ENCODE results near the gene RAP1GAP2.
"Not testable (repeated sequence)": the region's sequence is repeated elsewhere in the genome, so short reads cannot be mapped to it uniquely, and the experiment has no call there.

RAP1GAP2 gene

DNA sequence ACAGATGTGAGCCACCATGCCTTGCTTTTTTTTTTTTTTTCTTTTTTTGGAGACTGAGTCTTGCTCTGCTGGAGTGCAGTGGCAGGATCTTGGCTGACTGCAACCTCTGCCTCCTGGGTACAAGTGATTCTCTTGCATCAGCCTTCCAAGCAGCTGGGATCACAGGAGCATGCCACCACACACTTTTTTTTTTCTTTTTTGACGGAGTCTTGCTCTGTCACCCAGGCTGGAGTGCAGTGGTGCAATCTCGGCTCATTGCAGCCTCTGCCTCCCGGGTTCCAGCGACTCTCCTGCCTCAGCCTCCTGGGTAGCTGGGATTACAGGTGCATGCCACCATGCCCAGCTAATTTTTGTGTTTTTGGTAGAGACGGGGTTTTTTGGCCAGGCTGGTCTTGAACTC lies 23.1 kb downstream of the RAP1GAP2 start:
- H3K27me3 ChIP-seq (ENCODE audit: control insufficient read depth in 1 of 2, insufficient read depth in 2 of 2, low read length in 2 of 2); H3K36me3 ChIP-seq (ENCODE audit: insufficient read depth, low read length); H3K9ac ChIP-seq (ENCODE audit: low read length); H3K4me3 ChIP-seq (ENCODE audit: low read depth in 1 of 2, low read length in 2 of 2); H3K9me3 ChIP-seq (ENCODE audit: low read length); H3K27ac ChIP-seq (ENCODE audit: low read depth, low read length); H3K4me1 ChIP-seq (ENCODE audit: insufficient read depth, low read length): not testable (repeated sequence)

DNA sequence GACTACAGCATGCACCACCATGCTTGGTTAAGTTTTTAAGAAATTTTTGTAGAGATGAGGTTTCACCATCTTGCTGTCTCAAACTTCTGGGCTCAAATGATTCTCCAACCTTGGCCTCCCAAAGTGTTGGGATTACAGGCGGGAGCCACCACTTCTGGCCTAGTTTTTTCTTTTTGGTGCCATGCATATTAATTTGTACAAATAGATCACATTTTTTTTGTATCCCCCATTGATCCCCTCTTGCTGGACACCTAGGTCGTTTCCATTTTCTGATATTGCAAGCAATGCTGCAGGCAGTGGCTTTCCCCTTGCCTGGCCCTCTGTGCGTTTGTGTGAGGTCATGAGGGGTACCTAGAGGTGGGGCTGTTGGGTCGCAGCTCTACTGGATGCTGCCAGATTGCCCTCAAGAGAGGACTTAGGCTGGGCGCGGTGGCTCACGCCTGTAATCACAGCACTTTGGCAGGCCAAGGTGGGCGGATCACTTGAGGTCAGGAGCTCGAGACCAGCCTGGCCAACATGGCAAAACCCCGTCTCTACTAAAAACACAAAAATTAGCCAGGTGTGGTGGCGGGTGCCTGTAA lies 23.8 kb downstream of the RAP1GAP2 start:
- H3K27ac ChIP-seq (ENCODE audit: low read depth, low read length) = no peak overlapping the region
- H3K27me3 ChIP-seq (ENCODE audit: control insufficient read depth in 1 of 2, insufficient read depth in 2 of 2, low read length in 2 of 2) = no peaks in the 10 kb centered on the region
- no peak overlapping the region for H3K4me3 ChIP-seq (ENCODE audit: low read depth in 1 of 2, low read length in 2 of 2)
- H3K9ac ChIP-seq (ENCODE audit: low read length) = no peak overlapping the region
- no peaks in the 10 kb centered on the region for H3K36me3 ChIP-seq (ENCODE audit: insufficient read depth, low read length)
- no peaks in the 10 kb centered on the region for H3K9me3 ChIP-seq (ENCODE audit: low read length)
- H3K4me1 ChIP-seq (ENCODE audit: insufficient read depth, low read length) = no peaks in the 10 kb centered on the region

DNA sequence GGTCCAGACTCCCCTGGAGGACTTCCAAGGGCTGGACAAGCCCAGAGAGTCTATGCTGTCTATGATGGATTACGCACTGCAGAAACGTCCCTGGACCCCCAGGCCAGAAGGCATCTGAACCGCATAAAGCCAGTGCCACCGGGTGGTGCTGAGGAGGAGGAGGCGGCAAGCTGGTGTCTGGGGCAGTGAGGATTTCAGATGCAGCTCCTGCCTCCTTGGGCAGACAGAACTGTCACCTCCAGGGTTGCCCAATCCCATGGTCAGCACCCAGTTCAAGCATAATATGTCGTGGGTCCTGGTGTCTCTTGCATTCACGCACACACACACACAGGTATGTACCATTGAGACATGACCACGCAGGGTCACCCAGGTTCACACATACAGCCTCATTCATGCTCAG lies 25.6 kb downstream of the RAP1GAP2 start:
- H3K9ac ChIP-seq (ENCODE audit: low read length) = no peak overlapping the region
- H3K36me3 ChIP-seq (ENCODE audit: insufficient read depth, low read length) = no peaks in the 10 kb centered on the region
- H3K9me3 ChIP-seq (ENCODE audit: low read length) = no peaks in the 10 kb centered on the region
- H3K4me1 ChIP-seq (ENCODE audit: insufficient read depth, low read length) = no peaks in the 10 kb centered on the region
- no peaks in the 10 kb centered on the region for H3K27me3 ChIP-seq (ENCODE audit: control insufficient read depth in 1 of 2, insufficient read depth in 2 of 2, low read length in 2 of 2)
- no peak overlapping the region for H3K4me3 ChIP-seq (ENCODE audit: low read depth in 1 of 2, low read length in 2 of 2)
- no peak overlapping the region for H3K27ac ChIP-seq (ENCODE audit: low read depth, low read length)

DNA sequence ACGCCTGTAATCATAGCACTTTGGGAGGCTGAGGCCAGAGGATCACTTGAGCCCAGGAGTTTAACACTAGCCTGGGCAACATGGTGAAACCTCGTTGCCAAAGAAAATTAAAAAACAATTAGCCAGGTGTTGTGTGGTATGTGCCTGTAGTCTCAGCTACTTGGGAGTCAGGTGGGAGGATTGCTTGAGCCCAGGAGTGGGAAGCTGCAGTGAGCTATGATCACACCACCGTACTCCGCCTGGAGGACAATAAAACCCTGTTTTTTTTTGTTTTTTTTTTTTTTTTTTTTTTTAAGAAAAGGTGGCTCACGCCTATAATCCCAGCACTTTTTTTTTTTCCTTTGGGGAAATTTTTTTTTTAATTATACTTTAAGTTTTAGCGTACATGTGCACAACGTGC lies 26.1 kb downstream of the RAP1GAP2 start:
- no peaks in the 10 kb centered on the region for H3K27me3 ChIP-seq (ENCODE audit: control insufficient read depth in 1 of 2, insufficient read depth in 2 of 2, low read length in 2 of 2)
- no peaks in the 10 kb centered on the region for H3K36me3 ChIP-seq (ENCODE audit: insufficient read depth, low read length)
- no peaks in the 10 kb centered on the region for H3K4me1 ChIP-seq (ENCODE audit: insufficient read depth, low read length)
- H3K9ac ChIP-seq (ENCODE audit: low read length) = no peak overlapping the region
- no peak overlapping the region for H3K4me3 ChIP-seq (ENCODE audit: low read depth in 1 of 2, low read length in 2 of 2)
- no peak overlapping the region for H3K27ac ChIP-seq (ENCODE audit: low read depth, low read length)
- no peaks in the 10 kb centered on the region for H3K9me3 ChIP-seq (ENCODE audit: low read length)

DNA sequence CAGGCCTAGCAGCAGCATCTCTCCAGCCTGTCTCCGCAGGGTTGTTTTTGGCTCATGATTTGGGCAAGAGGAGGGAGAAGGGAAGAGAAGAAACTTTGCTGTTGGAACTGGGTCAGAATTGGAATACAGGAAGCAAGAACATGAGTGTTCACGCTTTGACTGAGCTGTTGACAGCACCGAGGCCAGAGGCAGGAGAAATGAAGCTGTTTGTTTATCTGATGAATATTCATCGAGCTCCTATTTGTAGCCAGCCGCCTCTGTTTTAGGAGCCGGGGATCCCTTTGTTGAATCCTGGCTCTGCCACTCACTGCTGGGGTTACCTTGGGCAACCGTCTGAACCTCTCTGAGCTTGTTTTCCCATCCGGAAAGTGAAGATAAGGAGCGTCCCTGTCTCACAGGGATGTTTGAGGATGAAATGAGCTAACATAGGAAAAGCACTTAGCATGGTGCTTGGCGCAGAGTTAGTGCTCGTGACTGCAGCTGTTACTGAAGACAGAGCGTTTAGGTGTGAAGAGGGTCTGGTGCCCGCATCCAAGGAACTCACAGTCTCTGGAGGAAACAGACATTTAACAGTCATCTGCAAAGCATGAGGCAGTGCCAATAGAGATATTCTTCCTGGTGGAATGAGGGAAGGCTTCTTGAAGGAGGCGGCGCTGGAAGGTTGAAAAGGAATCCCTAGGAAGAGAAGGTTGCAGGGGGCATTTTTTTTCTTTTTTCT lies 29.2 kb downstream of the RAP1GAP2 start:
- H3K4me3 ChIP-seq (ENCODE audit: low read depth in 1 of 2, low read length in 2 of 2) = no peak overlapping the region
- H3K4me1 ChIP-seq (ENCODE audit: insufficient read depth, low read length) = peaks cover 4% of the 10 kb centered on the region
- H3K27ac ChIP-seq (ENCODE audit: low read depth, low read length) = no peak overlapping the region
- H3K36me3 ChIP-seq (ENCODE audit: insufficient read depth, low read length) = no peaks in the 10 kb centered on the region
- no peaks in the 10 kb centered on the region for H3K9me3 ChIP-seq (ENCODE audit: low read length)
- H3K9ac ChIP-seq (ENCODE audit: low read length) = no peak overlapping the region
- no peaks in the 10 kb centered on the region for H3K27me3 ChIP-seq (ENCODE audit: control insufficient read depth in 1 of 2, insufficient read depth in 2 of 2, low read length in 2 of 2)

DNA sequence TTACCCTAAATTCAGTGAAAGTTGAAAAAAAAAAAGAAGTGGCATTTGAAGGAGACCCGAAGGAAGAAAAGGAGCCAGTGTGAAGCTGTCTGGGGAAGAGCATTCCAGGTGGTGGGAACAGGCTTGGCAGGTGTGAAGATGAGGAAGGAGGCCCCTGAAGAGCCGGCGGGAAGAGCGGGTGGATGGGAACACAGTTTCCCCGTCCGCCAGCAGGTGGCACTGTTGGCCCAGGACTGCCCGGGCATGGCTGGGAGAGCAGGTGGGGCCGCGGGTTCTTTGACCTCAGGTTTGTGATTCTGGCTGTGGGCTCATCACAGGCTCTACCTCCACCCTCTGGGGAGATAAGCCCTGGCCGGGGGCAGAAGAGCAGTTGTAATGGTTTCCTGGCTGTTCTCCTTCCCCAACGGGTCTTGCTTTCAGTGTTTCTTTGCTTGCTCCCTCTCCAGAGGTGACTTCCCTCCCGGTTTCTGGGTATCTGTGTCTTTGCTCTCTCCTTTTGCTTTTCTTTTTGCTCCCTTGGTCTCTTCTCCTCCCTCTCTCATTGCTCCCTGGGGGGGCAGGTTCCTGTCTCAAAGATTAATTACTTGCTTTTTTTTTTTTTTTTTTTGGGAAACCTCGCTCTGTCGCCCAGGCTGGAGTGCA lies 32.3 kb downstream of the RAP1GAP2 start:
- Histone ChIP-seq H3K36me3 (ENCODE audit: insufficient read depth, low read length) (no peaks in the 10 kb centered on the region), H3K27me3 (ENCODE audit: control insufficient read depth in 1 of 2, insufficient read depth in 2 of 2, low read length in 2 of 2) (no peaks in the 10 kb centered on the region), H3K9me3 (ENCODE audit: low read length) (no peaks in the 10 kb centered on the region), H3K4me1 (ENCODE audit: insufficient read depth, low read length) (peaks cover 4% of the 10 kb centered on the region), H3K27ac (ENCODE audit: low read depth, low read length) (no peak overlapping the region), H3K4me3 (ENCODE audit: low read depth in 1 of 2, low read length in 2 of 2) (no peak overlapping the region), H3K9ac (ENCODE audit: low read length) (no peak overlapping the region)

DNA sequence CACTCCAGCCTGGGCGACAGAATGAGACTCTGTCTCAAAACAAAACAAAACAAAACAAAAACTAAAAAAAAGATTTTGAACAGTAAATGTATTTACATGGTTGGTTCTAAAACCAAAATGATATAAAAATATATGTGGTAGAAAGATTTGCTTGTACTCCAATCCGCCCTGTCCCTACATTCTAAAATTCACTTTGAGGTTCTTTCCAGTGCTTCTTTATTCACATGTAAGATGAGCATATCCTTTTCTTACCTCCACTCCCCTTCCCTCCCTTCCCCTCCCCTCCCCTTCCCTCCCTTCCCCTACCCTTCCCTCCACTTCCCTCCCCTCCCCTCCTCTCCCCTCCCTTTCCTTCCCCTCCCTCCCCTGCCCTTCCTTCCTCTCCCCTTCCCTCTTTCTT lies 34.4 kb downstream of the RAP1GAP2 start:
- H3K4me1 ChIP-seq (ENCODE audit: insufficient read depth, low read length) = peaks cover 4% of the 10 kb centered on the region
- H3K36me3 ChIP-seq (ENCODE audit: insufficient read depth, low read length) = no peaks in the 10 kb centered on the region
- H3K27me3 ChIP-seq (ENCODE audit: control insufficient read depth in 1 of 2, insufficient read depth in 2 of 2, low read length in 2 of 2) = no peaks in the 10 kb centered on the region
- no peak overlapping the region for H3K9ac ChIP-seq (ENCODE audit: low read length)
- no peaks in the 10 kb centered on the region for H3K9me3 ChIP-seq (ENCODE audit: low read length)
- H3K27ac ChIP-seq (ENCODE audit: low read depth, low read length) = no peak overlapping the region
- H3K4me3 ChIP-seq (ENCODE audit: low read depth in 1 of 2, low read length in 2 of 2) = no peak overlapping the region

DNA sequence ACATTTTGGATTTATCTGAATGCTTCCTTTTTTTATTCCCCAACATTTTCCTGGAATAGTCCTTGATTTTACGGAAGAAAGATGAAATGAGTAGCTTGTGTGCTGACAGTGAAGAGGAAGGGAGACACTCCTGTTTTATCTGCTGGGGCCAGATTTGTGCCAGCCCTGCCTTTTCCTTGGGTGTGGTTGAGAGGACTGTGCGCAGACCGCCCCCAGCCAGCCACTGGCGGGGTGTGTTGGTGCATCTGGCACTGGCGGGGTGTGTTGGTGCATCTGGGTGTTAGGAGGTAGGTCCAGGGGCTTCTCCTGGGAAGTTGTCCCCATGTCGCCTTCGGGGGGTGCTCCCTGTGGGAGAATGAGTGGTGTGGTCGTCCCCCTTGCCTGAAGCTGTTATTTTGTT lies 39.5 kb downstream of the RAP1GAP2 start:
- Histone ChIP-seq H3K36me3 (ENCODE audit: insufficient read depth, low read length) (no peaks in the 10 kb centered on the region), H3K9me3 (ENCODE audit: low read length) (no peaks in the 10 kb centered on the region), H3K27me3 (ENCODE audit: control insufficient read depth in 1 of 2, insufficient read depth in 2 of 2, low read length in 2 of 2) (no peaks in the 10 kb centered on the region), H3K4me1 (ENCODE audit: insufficient read depth, low read length) (no peaks in the 10 kb centered on the region), H3K9ac (ENCODE audit: low read length) (no peak overlapping the region), H3K27ac (ENCODE audit: low read depth, low read length) (no peak overlapping the region), H3K4me3 (ENCODE audit: low read depth in 1 of 2, low read length in 2 of 2) (no peak overlapping the region)

DNA sequence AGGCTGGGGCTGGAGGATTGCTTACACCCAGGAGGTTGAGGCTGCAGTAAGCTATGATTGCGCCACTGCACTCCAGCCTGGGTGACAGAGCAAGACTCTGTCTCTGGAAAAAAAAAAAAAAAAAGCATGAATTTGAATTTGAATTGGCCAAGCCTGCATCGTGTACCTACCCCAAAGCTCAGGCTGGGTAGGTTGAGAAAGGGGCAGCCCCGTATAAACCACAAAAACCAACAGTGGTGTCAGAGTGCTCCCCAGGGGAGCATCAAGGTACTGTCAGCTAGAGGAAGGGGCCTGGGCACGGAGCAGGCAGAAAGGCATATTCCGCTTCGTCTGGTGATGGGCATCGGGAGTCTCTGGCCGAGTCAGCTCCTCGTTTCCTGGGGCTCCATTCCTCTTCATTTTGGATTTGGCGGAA lies 40.9 kb downstream of the RAP1GAP2 start:
- Histone ChIP-seq H3K9me3 (ENCODE audit: low read length) (no peaks in the 10 kb centered on the region), H3K36me3 (ENCODE audit: insufficient read depth, low read length) (no peaks in the 10 kb centered on the region), H3K9ac (ENCODE audit: low read length) (no peak overlapping the region), H3K4me1 (ENCODE audit: insufficient read depth, low read length) (no peaks in the 10 kb centered on the region), H3K27me3 (ENCODE audit: control insufficient read depth in 1 of 2, insufficient read depth in 2 of 2, low read length in 2 of 2) (no peaks in the 10 kb centered on the region), H3K4me3 (ENCODE audit: low read depth in 1 of 2, low read length in 2 of 2) (no peak overlapping the region), H3K27ac (ENCODE audit: low read depth, low read length) (no peak overlapping the region)

DNA sequence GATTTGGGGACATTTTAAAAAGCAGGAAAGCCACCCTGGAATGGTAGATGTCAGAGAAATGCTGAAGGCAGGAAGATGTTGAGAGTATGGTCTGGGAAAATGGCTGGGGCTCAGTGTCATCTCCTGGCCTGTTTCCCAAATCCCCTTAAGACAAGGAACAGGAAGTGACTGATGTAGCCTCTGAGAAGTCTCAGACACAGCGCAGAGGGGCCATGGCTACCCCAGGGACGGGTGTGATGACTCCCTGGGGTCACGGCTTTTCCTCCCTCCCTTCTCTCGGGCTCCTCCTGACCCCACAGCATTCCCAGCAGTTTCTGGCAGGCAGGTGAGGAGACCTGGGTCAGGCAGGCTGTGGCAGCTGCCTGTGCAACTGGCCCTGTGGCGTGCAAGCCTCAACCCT lies 45.4 kb downstream of the RAP1GAP2 start:
- no peak overlapping the region for H3K4me3 ChIP-seq (ENCODE audit: low read depth in 1 of 2, low read length in 2 of 2)
- H3K4me1 ChIP-seq (ENCODE audit: insufficient read depth, low read length) = no peaks in the 10 kb centered on the region
- H3K27me3 ChIP-seq (ENCODE audit: control insufficient read depth in 1 of 2, insufficient read depth in 2 of 2, low read length in 2 of 2) = no peaks in the 10 kb centered on the region
- H3K27ac ChIP-seq (ENCODE audit: low read depth, low read length) = no peak overlapping the region
- no peak overlapping the region for H3K9ac ChIP-seq (ENCODE audit: low read length)
- H3K36me3 ChIP-seq (ENCODE audit: insufficient read depth, low read length) = no peaks in the 10 kb centered on the region
- no peaks in the 10 kb centered on the region for H3K9me3 ChIP-seq (ENCODE audit: low read length)

DNA sequence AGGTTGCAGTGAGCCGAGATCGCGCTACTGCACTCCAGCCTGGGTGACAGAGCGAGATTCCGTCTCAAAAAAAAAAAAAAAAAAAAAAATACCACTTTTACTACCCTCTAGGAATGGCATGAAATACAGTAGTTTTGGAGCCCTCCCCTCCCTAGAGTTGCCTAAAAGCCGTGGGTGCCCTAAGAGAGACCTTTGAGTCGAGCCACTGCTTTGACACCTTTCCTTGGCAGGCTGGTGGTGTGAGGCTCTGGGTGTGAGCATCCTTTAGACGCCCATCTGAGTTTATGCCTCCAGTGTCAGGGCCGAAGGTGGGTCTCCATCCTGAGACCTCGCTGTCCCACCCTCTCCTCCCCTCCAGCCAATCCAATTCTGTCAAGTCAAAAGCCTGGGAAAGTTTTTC lies 46.2 kb downstream of the RAP1GAP2 start:
- no peak overlapping the region for H3K4me3 ChIP-seq (ENCODE audit: low read depth in 1 of 2, low read length in 2 of 2)
- H3K9ac ChIP-seq (ENCODE audit: low read length) = no peak overlapping the region
- peaks cover under 1% of the 10 kb centered on the region for H3K4me1 ChIP-seq (ENCODE audit: insufficient read depth, low read length)
- H3K9me3 ChIP-seq (ENCODE audit: low read length) = no peaks in the 10 kb centered on the region
- no peaks in the 10 kb centered on the region for H3K36me3 ChIP-seq (ENCODE audit: insufficient read depth, low read length)
- no peak overlapping the region for H3K27ac ChIP-seq (ENCODE audit: low read depth, low read length)
- H3K27me3 ChIP-seq (ENCODE audit: control insufficient read depth in 1 of 2, insufficient read depth in 2 of 2, low read length in 2 of 2) = no peaks in the 10 kb centered on the region

DNA sequence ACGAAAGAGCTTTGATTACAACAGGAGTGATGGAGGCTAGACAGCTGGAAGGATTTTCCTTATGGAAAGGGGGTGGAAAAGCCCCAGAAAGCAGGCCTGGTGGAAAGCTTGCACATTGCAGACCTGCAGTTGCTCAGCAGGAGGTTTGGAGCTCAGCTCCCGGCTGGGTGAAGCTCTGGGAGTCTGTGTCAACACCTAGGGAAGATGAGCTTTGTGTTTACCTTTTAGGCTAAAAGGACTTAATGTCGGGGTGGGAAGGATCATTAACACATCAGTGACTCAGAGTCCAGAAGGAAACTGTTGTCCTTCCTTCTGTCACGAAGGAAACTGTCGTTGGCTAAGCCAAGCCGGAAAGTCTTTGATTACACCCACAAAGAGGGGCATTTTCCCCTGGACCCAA lies 48.2 kb downstream of the RAP1GAP2 start:
- no peak overlapping the region for H3K9ac ChIP-seq (ENCODE audit: low read length)
- no peaks in the 10 kb centered on the region for H3K36me3 ChIP-seq (ENCODE audit: insufficient read depth, low read length)
- no peaks in the 10 kb centered on the region for H3K9me3 ChIP-seq (ENCODE audit: low read length)
- no peaks in the 10 kb centered on the region for H3K27me3 ChIP-seq (ENCODE audit: control insufficient read depth in 1 of 2, insufficient read depth in 2 of 2, low read length in 2 of 2)
- H3K4me1 ChIP-seq (ENCODE audit: insufficient read depth, low read length) = peaks cover 9% of the 10 kb centered on the region
- no peak overlapping the region for H3K4me3 ChIP-seq (ENCODE audit: low read depth in 1 of 2, low read length in 2 of 2)
- H3K27ac ChIP-seq (ENCODE audit: low read depth, low read length) = no peak overlapping the region

Measured in muscle layer of colon (tissue), 2 donors.